ENCODE data around the gene MAL. TPM values are rescaled to one million over a fixed set of nuclear protein-coding genes. Genes with fewer than 3 reads are reported as not detected.

MAL gene
- total and polyA plus RNA-seq, 2 of the 8 experiments (the other 6 are each of a cell fraction or from before 2014, with no cell fraction given), result not detected

- POLR2A ChIA-PET (ENCODE audit: partially characterized antibody), result no interaction called here
- Histone ChIP-seq H3K9me3 (ENCODE audit: insufficient read depth in 2 of 2, low read depth in 1 of 2, low read length in 1 of 2) (peaks cover 80 to 94% of the 10 kb centered on the region in 2 experiments), H3K4me3 (ENCODE audit: extremely low read depth in 1 of 4, insufficient read depth in 2 of 4, low read depth in 3 of 4, low read length in 4 of 4) (no peak overlapping the region), H2BK120ac (replicated peaks; ENCODE audit: low read depth, low read length) (no peak overlapping the region), H3K56ac (replicated peaks; ENCODE audit: insufficient read length, low read depth, low read length) (no peak overlapping the region), H2BK20ac (ENCODE audit: low read length) (no peak overlapping the region), H3K14ac (ENCODE audit: insufficient read length) (no peak overlapping the region), H3K79me2 (ENCODE audit: control insufficient read depth in 1 of 2, insufficient read depth in 2 of 2, low read length in 2 of 2) (no peaks in the 10 kb centered on the region), H3K23me2 (ENCODE audit: low read depth, low read length) (0 out of 2 replicates have a peak, but pooled peaks cover 2% of the 10 kb centered on the region), H3K27ac (ENCODE audit: low read depth, low read length) (no peak overlapping the region), H3K18ac (ENCODE audit: extremely low read depth, low read length) (no peak overlapping the region), H3K23ac (ENCODE audit: insufficient read length) (no peak overlapping the region), H4K91ac (replicated peaks; ENCODE audit: insufficient read length, low read length) (no peak overlapping the region), H2AK5ac (ENCODE audit: low read depth, low read length) (no peak overlapping the region), H2BK12ac (ENCODE audit: low read depth, low read length) (no peak overlapping the region), H3K4me2 (ENCODE audit: insufficient read depth in 1 of 2, low read depth in 2 of 2, low read length in 2 of 2) (no peak overlapping the region), H4K20me1 (replicated peaks in 1 of 2; ENCODE audit: control insufficient read depth in 1 of 2, insufficient read depth in 2 of 2, low read length in 2 of 2) (no peaks in the 10 kb centered on the region), H3K4ac (replicated peaks; ENCODE audit: insufficient read length, low read depth, low read length) (no peak overlapping the region), H4K5ac (ENCODE audit: insufficient read length, low read depth, low read length) (no peak overlapping the region), H3K36me3 (ENCODE audit: control insufficient read depth in 2 of 4, insufficient read depth in 4 of 4, low read length in 3 of 4) (no peaks in the 10 kb centered on the region), H3K27me3 (replicated peaks in 1 of 4; ENCODE audit: control insufficient read depth in 3 of 4, extremely low read depth in 1 of 4, insufficient read depth in 3 of 4, low read length in 3 of 4) (no peaks in the 10 kb centered on the region), H3K9ac (replicated peaks in 1 of 4; ENCODE audit: extremely low read depth in 1 of 4, low read depth in 3 of 4, low read length in 3 of 4) (no peak overlapping the region), H4K8ac (ENCODE audit: extremely low read depth, insufficient read depth, low read length) (no peak overlapping the region), H3K4me1 (replicated peaks in 1 of 4; ENCODE audit: control insufficient read depth in 3 of 4, insufficient read depth in 4 of 4, low read length in 3 of 4) (no peaks in the 10 kb centered on the region; a peak in 1 of 7 replicates), H2AFZ (ENCODE audit: low read length) (no peak overlapping the region), H3K79me1 (ENCODE audit: low read depth, low read length) (no peaks in the 10 kb centered on the region; the same call in 1 of the 2 replicates), H2BK15ac (ENCODE audit: low read length) (no peak overlapping the region), H2BK5ac (ENCODE audit: low read depth, low read length) (no peak overlapping the region)
- no peak for FAIRE-seq
- CTCF ChIA-PET (ENCODE audit: partially characterized antibody), result interaction anchor here (1.1 kb wide), 1 partner anchor 32 kb away, joined by 3 read pairs; no protein-coding TSS in a partner anchor
- 93% methylated on average over 5 of the region's 5 CpGs; no CpG with 5 or more reads in 1 of the 2 experiments for WGBS, 2 experiments (ENCODE audit: extremely low coverage in 1 of 2, insufficient coverage in 1 of 2, insufficient read length in 1 of 2, insufficient replicate concordance in 2 of 2, low coverage in 1 of 2, low lambda C conversion rate in 2 of 2, missing lambda C conversion rate in 1 of 2)
- no peak for DNase-seq (ENCODE audit: low read depth in 1 of 2, low spot score in 2 of 2)
- TF ChIP-seq GABPA (IDR thresholded peaks at IDR 0.05; ENCODE audit: borderline replicate concordance, insufficient read depth, low read length) (no peak), YY1 (IDR thresholded peaks at IDR 0.05; ENCODE audit: low read depth, low read length) (no peak), KDM4A (IDR thresholded peaks at IDR 0.05; ENCODE audit: low read depth, low read length, severe bottlenecking) (no peak)
Observed at GRCh38 chr2:95044601-95045000, 19.1 kb downstream of the MAL start.

All from H1 (cell line).